ENCODE data around the gene GASK1A.
A peak's percentile ranks its signal among the peaks of the same experiment; 100 is the strongest.
"Not testable (repeated sequence)": the region's sequence is repeated elsewhere in the genome, so short reads cannot be mapped to it uniquely, and the experiment has no call there.

Gene GASK1A

GRCh38 chr3:42979044-42979972 is at the start of gene GASK1A:
Gene GASK1A (plus strand): TSS chr3:42979311. CDS start chr3:42979643, 332 bp downstream.
- FAIRE-seq (no peak), DNase-seq (ENCODE audit: insufficient read length, low spot score) (no peak)

- DNase-seq (ENCODE audit: insufficient read length, low spot score) (no peak), FAIRE-seq (peak; percentile 11)
Measured at GRCh38 chr3:42934111-42934510, 45.0 kb upstream of the GASK1A start.

GRCh38 chr3:42934910-42935309 is 44.2 kb upstream of the GASK1A start:
- FAIRE-seq: no peak

GRCh38 chr3:42935472-42935871 is 43.6 kb upstream of the GASK1A start:
- DNase-seq (ENCODE audit: insufficient read length, low spot score) (no peak), FAIRE-seq (no peak)

More at GRCh38 chr3:42934910-42935309, 44.2 kb upstream of the GASK1A start:
- DNase-seq (ENCODE audit: insufficient read length, low spot score): no peak

- DNase-seq (ENCODE audit: insufficient read length, low spot score): no peak
- FAIRE-seq: no peak
Measured at GRCh38 chr3:42936157-42936981, 42.7 kb upstream of the GASK1A start.

- DNase-seq (ENCODE audit: insufficient read length, low spot score) (no peak), FAIRE-seq (no peak)
Measured at GRCh38 chr3:42937334-42937733, 41.8 kb upstream of the GASK1A start.

GRCh38 chr3:42942693-42943092 is 36.4 kb upstream of the GASK1A start:
- DNase-seq (ENCODE audit: insufficient read length, low spot score) (no peak), FAIRE-seq (no peak)

- no peak for FAIRE-seq
- no peak for DNase-seq (ENCODE audit: insufficient read length, low spot score)
Measured at GRCh38 chr3:42946050-42946449, 33.1 kb upstream of the GASK1A start.

GRCh38 chr3:42957573-42957972 is 21.5 kb upstream of the GASK1A start:
- DNase-seq (ENCODE audit: insufficient read length, low spot score) (no peak), FAIRE-seq (no peak)

GRCh38 chr3:42960282-42960681 is 18.8 kb upstream of the GASK1A start:
- FAIRE-seq (no peak), DNase-seq (ENCODE audit: insufficient read length, low spot score) (no peak)

- no peak for DNase-seq (ENCODE audit: insufficient read length, low spot score)
- FAIRE-seq: no peak
Measured at GRCh38 chr3:42960786-42961185, 18.3 kb upstream of the GASK1A start.

- FAIRE-seq: peak; percentile 49
Measured at GRCh38 chr3:42961633-42962032, 17.5 kb upstream of the GASK1A start.

GRCh38 chr3:42963269-42963668 is 15.8 kb upstream of the GASK1A start:
- no peak for FAIRE-seq
- DNase-seq (ENCODE audit: insufficient read length, low spot score): no peak

More at GRCh38 chr3:42961633-42962032, 17.5 kb upstream of the GASK1A start:
- DNase-seq (ENCODE audit: insufficient read length, low spot score): no peak

- no peak for FAIRE-seq
- DNase-seq (ENCODE audit: insufficient read length, low spot score): no peak
Measured at GRCh38 chr3:42964266-42964665, 14.8 kb upstream of the GASK1A start.

- FAIRE-seq: no peak
- DNase-seq (ENCODE audit: insufficient read length, low spot score): no peak
Measured at GRCh38 chr3:42970557-42970956, 8.6 kb upstream of the GASK1A start.

GRCh38 chr3:42970976-42971772 is 7.9 kb upstream of the GASK1A start:
- FAIRE-seq (no peak), DNase-seq (ENCODE audit: insufficient read length, low spot score) (no peak)

GRCh38 chr3:42974906-42975305 is 4.2 kb upstream of the GASK1A start:
- DNase-seq (ENCODE audit: insufficient read length, low spot score); FAIRE-seq: not testable (repeated sequence)

- FAIRE-seq (no peak), DNase-seq (ENCODE audit: insufficient read length, low spot score) (no peak)
Measured at GRCh38 chr3:42975456-42975855, 3.7 kb upstream of the GASK1A start.

- FAIRE-seq: no peak
- no peak for DNase-seq (ENCODE audit: insufficient read length, low spot score)
Measured at GRCh38 chr3:42975955-42976354, 3.2 kb upstream of the GASK1A start.

GRCh38 chr3:42980209-42980608 is 1.1 kb downstream of the GASK1A start:
- DNase-seq (ENCODE audit: insufficient read length, low spot score): no peak
- FAIRE-seq: no peak

- no peak for FAIRE-seq
- DNase-seq (ENCODE audit: insufficient read length, low spot score): no peak
Measured at GRCh38 chr3:42980909-42981308, 1.8 kb downstream of the GASK1A start.

Measured in GM19239 (cell line).